Fibroblast of skin of left biceps (primary cell): Measurements from ENCODE around the gene FBN2.

Source experiments
- DNase-seq, 2 experiments: peaks; one replicate each; pipeline ENCODE4 v3.0.0-alpha.2; 2013; ENCODE audit warnings: low read depth in 2 of 2

FBN2 gene

GRCh38 chr5:128208436-128208835 is 329.6 kb downstream of the FBN2 start:
- no peak for DNase-seq
